ENCODE measurements around the gene RAD51B.

GRCh38 chr14:68686205-68686465 is 866.6 kb downstream of the RAD51B start:
- no peak for TF ChIP-seq EZH2 (optimal IDR thresholded peaks at IDR 0.05; ENCODE audit: low read depth, low read length)
- TF ChIP-seq, protein P1, sequence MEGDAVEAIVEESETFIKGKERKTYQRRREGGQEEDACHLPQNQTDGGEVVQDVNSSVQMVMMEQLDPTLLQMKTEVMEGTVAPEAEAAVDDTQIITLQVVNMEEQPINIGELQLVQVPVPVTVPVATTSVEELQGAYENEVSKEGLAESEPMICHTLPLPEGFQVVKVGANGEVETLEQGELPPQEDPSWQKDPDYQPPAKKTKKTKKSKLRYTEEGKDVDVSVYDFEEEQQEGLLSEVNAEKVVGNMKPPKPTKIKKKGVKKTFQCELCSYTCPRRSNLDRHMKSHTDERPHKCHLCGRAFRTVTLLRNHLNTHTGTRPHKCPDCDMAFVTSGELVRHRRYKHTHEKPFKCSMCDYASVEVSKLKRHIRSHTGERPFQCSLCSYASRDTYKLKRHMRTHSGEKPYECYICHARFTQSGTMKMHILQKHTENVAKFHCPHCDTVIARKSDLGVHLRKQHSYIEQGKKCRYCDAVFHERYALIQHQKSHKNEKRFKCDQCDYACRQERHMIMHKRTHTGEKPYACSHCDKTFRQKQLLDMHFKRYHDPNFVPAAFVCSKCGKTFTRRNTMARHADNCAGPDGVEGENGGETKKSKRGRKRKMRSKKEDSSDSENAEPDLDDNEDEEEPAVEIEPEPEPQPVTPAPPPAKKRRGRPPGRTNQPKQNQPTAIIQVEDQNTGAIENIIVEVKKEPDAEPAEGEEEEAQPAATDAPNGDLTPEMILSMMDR (IDR thresholded peaks at IDR 0.05; ENCODE audit: low read length), result no peak
